ENCODE data around the gene SLC25A1.

GRCh38 chr22:19194766-19195536 lies 16.4 kb upstream of the SLC25A1 start:
- TF ChIP-seq CTCF (conservative IDR thresholded peaks at IDR 0.05; ENCODE audit: low read depth in 2 of 2), result no peak
- TF ChIP-seq CREB1 (CRISPR knock-in tag; IDR thresholded peaks at IDR 0.05; ENCODE audit: low read depth), result no peak
- TF ChIP-seq, protein P1, sequence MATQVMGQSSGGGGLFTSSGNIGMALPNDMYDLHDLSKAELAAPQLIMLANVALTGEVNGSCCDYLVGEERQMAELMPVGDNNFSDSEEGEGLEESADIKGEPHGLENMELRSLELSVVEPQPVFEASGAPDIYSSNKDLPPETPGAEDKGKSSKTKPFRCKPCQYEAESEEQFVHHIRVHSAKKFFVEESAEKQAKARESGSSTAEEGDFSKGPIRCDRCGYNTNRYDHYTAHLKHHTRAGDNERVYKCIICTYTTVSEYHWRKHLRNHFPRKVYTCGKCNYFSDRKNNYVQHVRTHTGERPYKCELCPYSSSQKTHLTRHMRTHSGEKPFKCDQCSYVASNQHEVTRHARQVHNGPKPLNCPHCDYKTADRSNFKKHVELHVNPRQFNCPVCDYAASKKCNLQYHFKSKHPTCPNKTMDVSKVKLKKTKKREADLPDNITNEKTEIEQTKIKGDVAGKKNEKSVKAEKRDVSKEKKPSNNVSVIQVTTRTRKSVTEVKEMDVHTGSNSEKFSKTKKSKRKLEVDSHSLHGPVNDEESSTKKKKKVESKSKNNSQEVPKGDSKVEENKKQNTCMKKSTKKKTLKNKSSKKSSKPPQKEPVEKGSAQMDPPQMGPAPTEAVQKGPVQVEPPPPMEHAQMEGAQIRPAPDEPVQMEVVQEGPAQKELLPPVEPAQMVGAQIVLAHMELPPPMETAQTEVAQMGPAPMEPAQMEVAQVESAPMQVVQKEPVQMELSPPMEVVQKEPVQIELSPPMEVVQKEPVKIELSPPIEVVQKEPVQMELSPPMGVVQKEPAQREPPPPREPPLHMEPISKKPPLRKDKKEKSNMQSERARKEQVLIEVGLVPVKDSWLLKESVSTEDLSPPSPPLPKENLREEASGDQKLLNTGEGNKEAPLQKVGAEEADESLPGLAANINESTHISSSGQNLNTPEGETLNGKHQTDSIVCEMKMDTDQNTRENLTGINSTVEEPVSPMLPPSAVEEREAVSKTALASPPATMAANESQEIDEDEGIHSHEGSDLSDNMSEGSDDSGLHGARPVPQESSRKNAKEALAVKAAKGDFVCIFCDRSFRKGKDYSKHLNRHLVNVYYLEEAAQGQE (IDR thresholded peaks at IDR 0.05; ENCODE audit: unreplicated experiment), result no peak
- TF ChIP-seq ETS1 (IDR thresholded peaks at IDR 0.05), result no peak

Measured in GM23338 (cell line).